Adrenal gland (tissue), 12 donors: ENCODE results near the gene THRB. TPM values are rescaled to one million over a fixed set of nuclear protein-coding genes. Genes with fewer than 3 reads are reported as not detected.

Experiments used
- DNase-seq, 7 donors: peaks; one replicate each; pipeline ENCODE4 v3.0.0-alpha.2; 2019 to 2020
- H3K27ac ChIP-seq, 5 donors: fragments of 200-600 bp; sonication (generic) in 4 of 5; 1 replicate in 3 of 5; 2 replicates in 2 of 5; pipeline versions ENCODE4 v1.5.1 to v1.8.0; 2016 to 2020; ENCODE audit warnings: mild to moderate bottlenecking in 1 of 5
- H3K27me3 ChIP-seq: fragments of 200-600 bp; 2 replicates; pipeline ENCODE4 v1.8.0; 2021
- H3K36me3 ChIP-seq, 2 donors: fragments of 200-600 bp; replicated peaks in 1 of 2; 1 replicate in 1 of 2; 2 replicates in 1 of 2; pipeline versions ENCODE4 v1.5.1 to v1.8.0; 2018 to 2022
- H3K4me1 ChIP-seq, 2 donors: fragments of 200-600 bp; replicated peaks in 1 of 2; 1 replicate in 1 of 2; 2 replicates in 1 of 2; pipeline versions ENCODE4 v1.5.1 to v1.8.0; 2018 to 2021
- H3K4me3 ChIP-seq, 4 donors: fragments of 200-600 bp; sonication (generic) in 3 of 4; one replicate each; pipeline ENCODE4 v1.5.1; 2016 to 2018
- H3K9me3 ChIP-seq, 3 donors: fragments of 200-600 bp; sonication (generic) in 1 of 3; replicated peaks in 1 of 3; 1 replicate in 2 of 3; 2 replicates in 1 of 3; pipeline versions ENCODE4 v1.5.1 to v1.8.0; 2016 to 2021
- CTCF ChIP-seq, 6 experiments: fragments of 450-650 bp in 4 of 6; fragments of 200-600 bp in 2 of 6; sonication (generic) in 1 of 6; IDR thresholded peaks; 1 replicate in 5 of 6; 2 replicates in 1 of 6; pipeline versions ENCODE4 v1.5.1 to v1.8.0; 2016 to 2021; ENCODE audit warnings: antibody characterized with exemption in 6 of 6, mild to moderate bottlenecking in 2 of 6, moderate library complexity in 1 of 6
- POLR2A ChIP-seq, 2 donors: fragments of 450-650 bp; IDR thresholded peaks; one replicate each; pipeline ENCODE4 v1.6.1; 2017; ENCODE audit warnings: antibody characterized with exemption in 2 of 2, mild to moderate bottlenecking in 2 of 2, moderate library complexity in 1 of 2
- WGBS, 4 donors: extraction: QIAGEN DNeasy Blood & Tissue Kit in 2 of 4; methylation state at CpG; one replicate each; pipeline versions ENCODE4 v1.1.5 to v1.1.7; 2013 to 2017; 5-methylcytosine and 5-hydroxymethylcytosine counted together
- intact Hi-C, 2 donors: fragments of 100-400 bp; cut with DNase I; formaldehyde crosslinking; loops; one replicate each; pipeline versions ENCODE4 v1.14.1 to v1.15.0; 2022 to 2023
- polyA plus RNA-seq, 3 donors: library from polyadenylated mRNA; stranded (reverse); fragments of 200-250 nt in 2 of 3; fragments of 350-450 nt in 1 of 3; fragmentation: Illumina TruSeq in 1 of 3; extraction: RNeasy Lipid Tissue Mini Kit (QIAGEN cat#74804) in 1 of 3; gene quantifications; one replicate each; pipeline ENCODE4 v1.2.3, GENCODE V29; 2013 to 2014
- total RNA-seq, 9 donors: library from RNA; depleted of rRNA in 4 of 9; stranded (reverse); fragments of >200 nt in 4 of 9; fragments of 120-200 nt in 1 of 9; fragmentation: NEBNext Ultra II Directional in 1 of 9; extraction: Animal tissue kit (Norgen Biotek cat#: 25700) in 1 of 9; gene quantifications; one replicate each; pipeline versions ENCODE4 v1.1.0 to v1.2.4, GENCODE V29; 2013 to 2023
- donor health status: healthy with polysubstance abuse.
- donor health status: Bipolar disorder and iron deficiency.
- donor health status: DM: yes; HTN: yes; CAD: no.
- donor health status: DM: no; HTN: no; CAD: no.
- donor health status: DM: no; HTN: no; CAD: no.
- donor health status: DM: yes; HTN: yes; CAD: no.

The THRB gene
- total and polyA plus RNA-seq, 12 donors, result 3.0 to 30.7 (median 13.5) TPM

DNA sequence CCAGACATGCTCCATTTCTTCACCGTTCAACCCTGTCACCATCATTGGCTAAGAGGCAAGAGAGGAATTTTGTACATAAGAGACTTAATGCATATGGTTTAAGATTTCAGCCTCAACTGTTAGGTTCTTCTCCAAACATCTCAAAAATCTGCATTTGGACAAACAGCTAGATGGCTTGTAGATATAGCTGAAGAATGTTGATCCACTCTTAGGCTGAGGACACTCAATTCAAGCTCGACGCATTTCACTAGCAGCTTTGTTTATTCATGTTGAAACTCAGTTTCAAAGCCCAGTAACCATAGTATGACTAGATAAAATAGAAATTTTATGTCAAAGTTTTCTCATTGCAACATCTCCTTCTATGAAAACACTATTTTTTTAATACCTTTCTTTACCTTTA lies 208.2 kb downstream of the THRB start:
- H3K9me3 ChIP-seq, result no peaks in the 10 kb centered on the region
- H3K4me3 ChIP-seq, result no peak overlapping the region
- 93 to 99% (median 97%) methylated on average over 3 of the region's 3 CpGs for WGBS, 4 donors
- no peak for DNase-seq
- H3K4me1 ChIP-seq, result no peaks in the 10 kb centered on the region
- no peak overlapping the region for H3K27ac ChIP-seq
- intact Hi-C loops, result no loop called here
- H3K36me3 ChIP-seq, result no peaks in the 10 kb centered on the region
- H3K27me3 ChIP-seq, result no peaks in the 10 kb centered on the region
- TF ChIP-seq POLR2A (IDR thresholded peaks at IDR 0.05) (no peak), CTCF (IDR thresholded peaks at IDR 0.05) (no peak)

DNA sequence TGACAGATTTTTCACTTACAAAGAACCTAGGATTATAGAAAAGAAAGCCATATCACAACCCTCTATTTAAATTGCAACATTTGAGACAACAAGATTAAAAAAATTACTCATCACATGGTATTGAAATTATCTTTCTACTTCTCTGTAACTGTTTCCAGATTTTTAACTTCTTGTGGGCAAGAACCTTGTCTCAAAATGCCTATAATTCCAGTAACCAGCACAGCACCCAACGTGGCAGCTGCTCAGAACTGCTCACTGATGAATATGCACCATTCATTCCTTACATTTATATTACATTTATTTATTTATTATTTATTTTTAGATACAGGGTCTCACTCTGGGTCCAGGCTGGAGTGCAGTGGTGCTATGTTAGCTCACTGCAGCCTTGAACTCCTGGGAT lies 216.1 kb downstream of the THRB start:
- 76 to 86% (median 78%) methylated on average over 1 of the region's 1 CpG for WGBS, 4 donors
- Histone ChIP-seq H3K36me3 (no peaks in the 10 kb centered on the region), H3K9me3 (no peaks in the 10 kb centered on the region), H3K4me1 (no peaks in the 10 kb centered on the region), H3K4me3 (no peak overlapping the region), H3K27me3 (no peaks in the 10 kb centered on the region), H3K27ac (no peak overlapping the region)
- TF ChIP-seq POLR2A (IDR thresholded peaks at IDR 0.05), result no peak
- no peak for TF ChIP-seq CTCF (IDR thresholded peaks at IDR 0.05)
- intact Hi-C loops, result no loop called here
- DNase-seq, result no peak

DNA sequence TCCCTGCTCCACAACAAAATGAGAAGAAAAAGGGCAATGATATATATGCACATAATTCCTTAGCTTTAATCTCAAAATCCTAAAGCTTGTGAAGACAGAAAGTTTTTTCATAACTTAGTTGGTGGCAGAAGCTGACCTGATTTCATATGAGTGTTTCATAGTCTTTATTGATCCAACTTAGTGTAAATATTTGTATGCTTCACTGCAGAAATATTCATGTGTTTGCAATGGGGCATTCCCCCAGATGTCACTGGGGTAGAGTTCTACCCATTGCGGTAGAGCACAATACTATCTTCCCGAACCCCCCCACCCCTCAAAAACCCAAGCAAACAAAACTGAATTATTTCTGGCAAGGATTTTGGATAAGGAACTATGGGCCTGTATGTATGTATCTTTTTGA lies 221.2 kb downstream of the THRB start:
- TF ChIP-seq CTCF (IDR thresholded peaks at IDR 0.05) (no peak), POLR2A (IDR thresholded peaks at IDR 0.05) (no peak)
- Histone ChIP-seq H3K4me3 (no peak overlapping the region), H3K9me3 (no peaks in the 10 kb centered on the region), H3K4me1 (no peaks in the 10 kb centered on the region), H3K27me3 (no peaks in the 10 kb centered on the region), H3K27ac (no peak overlapping the region), H3K36me3 (no peaks in the 10 kb centered on the region)
- WGBS, 4 donors, result 89 to 100% (median 95%) methylated on average over 2 of the region's 2 CpGs
- no peak for DNase-seq
- intact Hi-C loops, result no loop called here

- no peak overlapping the region for H3K27ac ChIP-seq
- no peaks in the 10 kb centered on the region for H3K36me3 ChIP-seq
- intact Hi-C loops, result no loop called here
Observed at GRCh38 chr3:24272875-24273274, 221.8 kb downstream of the THRB start.

More at GRCh38 chr3:24272875-24273274, 221.8 kb downstream of the THRB start:
- Histone ChIP-seq H3K9me3 (no peaks in the 10 kb centered on the region), H3K27me3 (no peaks in the 10 kb centered on the region), H3K4me1 (no peaks in the 10 kb centered on the region), H3K4me3 (no peak overlapping the region)
- TF ChIP-seq POLR2A (IDR thresholded peaks at IDR 0.05), result no peak
- TF ChIP-seq CTCF (IDR thresholded peaks at IDR 0.05), result no peak
- DNase-seq, result no peak
- 79 to 90% (median 85%) methylated on average over 2 of the region's 2 CpGs for WGBS, 4 donors
